ENCODE results near the gene ISX.

DNA sequence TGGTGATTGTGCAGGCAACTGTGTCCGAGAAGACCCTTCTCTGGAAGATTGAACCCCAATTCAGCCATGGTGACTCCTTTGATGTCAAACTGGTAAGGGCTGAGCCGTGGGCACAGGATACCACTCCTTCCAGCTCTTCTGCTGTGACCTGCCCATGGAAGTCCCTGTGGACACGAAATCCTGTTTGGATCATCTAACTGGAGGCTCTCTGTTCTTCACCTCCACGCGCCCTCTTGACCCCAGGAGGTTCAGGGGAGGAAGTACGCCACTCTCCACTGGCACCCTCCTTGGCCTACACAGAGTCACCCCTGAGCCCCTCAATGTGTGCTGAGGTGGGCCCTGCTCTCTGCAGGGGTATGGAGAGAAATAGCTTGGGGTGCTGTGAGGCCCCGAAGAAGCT, 810 bp downstream of the ISX start:
- TF ChIP-seq, protein P1, sequence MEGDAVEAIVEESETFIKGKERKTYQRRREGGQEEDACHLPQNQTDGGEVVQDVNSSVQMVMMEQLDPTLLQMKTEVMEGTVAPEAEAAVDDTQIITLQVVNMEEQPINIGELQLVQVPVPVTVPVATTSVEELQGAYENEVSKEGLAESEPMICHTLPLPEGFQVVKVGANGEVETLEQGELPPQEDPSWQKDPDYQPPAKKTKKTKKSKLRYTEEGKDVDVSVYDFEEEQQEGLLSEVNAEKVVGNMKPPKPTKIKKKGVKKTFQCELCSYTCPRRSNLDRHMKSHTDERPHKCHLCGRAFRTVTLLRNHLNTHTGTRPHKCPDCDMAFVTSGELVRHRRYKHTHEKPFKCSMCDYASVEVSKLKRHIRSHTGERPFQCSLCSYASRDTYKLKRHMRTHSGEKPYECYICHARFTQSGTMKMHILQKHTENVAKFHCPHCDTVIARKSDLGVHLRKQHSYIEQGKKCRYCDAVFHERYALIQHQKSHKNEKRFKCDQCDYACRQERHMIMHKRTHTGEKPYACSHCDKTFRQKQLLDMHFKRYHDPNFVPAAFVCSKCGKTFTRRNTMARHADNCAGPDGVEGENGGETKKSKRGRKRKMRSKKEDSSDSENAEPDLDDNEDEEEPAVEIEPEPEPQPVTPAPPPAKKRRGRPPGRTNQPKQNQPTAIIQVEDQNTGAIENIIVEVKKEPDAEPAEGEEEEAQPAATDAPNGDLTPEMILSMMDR (IDR thresholded peaks at IDR 0.05 in 4 of 5, conservative IDR thresholded peaks at IDR 0.05 in 1 of 5) = no peak
- TF ChIP-seq POLR2A (IDR thresholded peaks at IDR 0.05) = no peak

Data from gastrocnemius medialis (tissue), 4 donors.